ENCODE results near the gene COIL.
A peak's percentile ranks its signal among the peaks of the same experiment; 100 is the strongest.
"Not testable (repeated sequence)": the region's sequence is repeated elsewhere in the genome, so short reads cannot be mapped to it uniquely, and the experiment has no call there.

Gene COIL

DNA sequence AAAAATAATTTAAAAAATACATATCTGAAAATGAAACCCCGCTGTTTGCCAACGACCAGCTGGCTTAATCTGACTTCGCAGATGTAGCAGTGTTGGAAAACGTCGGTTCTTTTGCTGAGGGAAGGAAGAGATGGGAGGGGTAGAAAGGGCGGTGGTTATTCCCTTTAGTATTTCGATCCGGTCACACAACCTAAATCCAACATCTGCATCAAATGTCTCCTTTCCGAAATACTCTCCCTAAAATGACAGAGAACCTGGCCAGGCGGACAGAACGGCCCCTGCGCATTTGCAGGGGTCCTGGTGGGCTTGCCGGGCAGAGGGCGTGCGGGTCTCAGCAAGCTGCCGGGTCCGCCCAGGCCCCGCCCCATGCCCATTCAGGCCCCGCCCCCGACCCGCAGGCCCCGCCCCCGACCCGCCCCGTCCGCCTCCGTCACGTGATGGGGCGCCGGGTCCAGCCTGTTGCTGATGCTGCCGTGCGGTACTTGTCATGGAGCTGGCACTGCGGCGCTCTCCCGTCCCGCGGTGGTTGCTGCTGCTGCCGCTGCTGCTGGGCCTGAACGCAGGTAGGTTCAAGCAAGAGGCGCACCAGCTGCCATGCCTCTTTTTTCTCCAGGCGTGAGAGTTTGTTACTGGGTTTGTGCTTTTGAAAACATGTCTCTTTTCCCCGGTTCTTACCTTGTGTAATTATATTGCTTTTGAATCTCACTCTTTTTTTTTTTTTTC is 17.0 kb upstream of the COIL start, which contains the start of gene SCPEP1:
Gene SCPEP1, plus strand, starts transcription at position 459 of the 723 bp plus-strand sequence. Its CDS starts 29 bp downstream, at position 488.
- peak; percentile 92 for DNase-seq (ENCODE audit: low spot score)

DNA sequence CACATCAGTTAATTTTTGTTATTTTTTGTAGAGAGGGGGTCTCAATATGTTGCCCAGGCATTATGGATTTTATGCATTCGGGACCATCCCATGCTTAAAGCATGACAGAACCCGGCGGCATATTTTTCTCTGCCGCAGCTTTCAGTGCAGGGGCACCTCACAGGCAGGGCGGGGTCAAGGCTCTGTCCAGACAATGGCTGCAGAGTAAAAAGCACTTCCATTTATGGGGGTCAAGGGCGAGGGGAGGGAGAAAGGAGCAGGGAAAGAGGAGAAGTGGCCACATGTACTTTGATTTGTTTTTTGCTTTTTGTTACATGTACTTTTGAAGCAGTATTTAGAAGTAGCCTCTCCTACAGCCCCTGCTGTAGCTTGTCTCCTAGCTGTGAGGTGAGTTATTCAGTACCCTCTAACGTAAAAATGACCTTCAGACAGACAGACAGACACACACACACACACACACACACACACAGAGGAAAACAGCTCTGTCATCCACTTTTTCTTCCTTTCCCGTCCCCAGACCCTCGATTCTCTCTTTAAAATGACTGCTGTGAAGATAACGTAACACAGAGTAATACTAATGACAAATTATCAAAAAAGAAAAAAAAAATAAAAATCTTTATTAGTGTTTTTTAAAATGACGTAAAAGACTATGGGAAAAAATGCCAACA is 16.2 kb upstream of the COIL start:
- no peak for DNase-seq (ENCODE audit: low spot score)

DNA sequence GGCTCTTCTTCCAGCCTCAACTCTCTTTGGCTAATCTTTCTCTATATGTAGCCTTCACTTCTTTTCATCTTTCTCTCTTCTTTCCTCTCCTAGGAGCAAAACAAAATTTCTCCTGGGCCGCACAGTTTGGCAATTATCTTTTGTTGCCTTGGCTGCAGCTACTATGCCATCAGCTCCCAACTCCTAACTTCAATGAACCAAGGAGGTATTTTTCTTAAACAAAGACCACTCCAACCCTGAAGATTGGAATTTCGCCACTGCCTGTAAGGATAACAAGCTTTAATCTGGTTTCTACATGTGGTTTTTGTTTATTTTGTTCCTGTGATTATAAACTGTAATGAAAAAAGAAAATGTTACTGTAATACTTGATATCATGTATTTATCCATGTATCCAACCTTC is 14.8 kb upstream of the COIL start:
- no peak for DNase-seq (ENCODE audit: low spot score)

- DNase-seq (ENCODE audit: low spot score) = no peak
Measured at GRCh38 chr17:56974055-56974454, 13.2 kb upstream of the COIL start.

DNA sequence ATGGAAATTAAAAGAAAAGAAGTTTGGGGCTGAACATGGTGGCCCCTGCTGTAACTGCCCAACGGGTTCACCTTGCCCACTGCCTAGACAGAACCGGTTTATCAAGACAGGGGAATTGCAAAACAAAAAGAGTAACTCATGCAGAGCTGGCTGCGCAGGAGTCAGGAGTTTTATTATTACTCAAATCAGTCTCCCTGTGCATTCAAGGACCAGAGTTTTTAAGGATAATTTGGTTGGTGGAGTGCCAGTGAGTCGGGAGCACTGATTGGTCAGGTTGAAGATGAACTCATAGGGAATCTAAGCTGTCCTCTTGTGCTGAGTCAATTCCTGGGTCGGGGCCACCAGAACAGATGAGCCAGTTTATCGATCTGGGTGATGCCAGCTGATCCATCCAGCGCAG is 12.7 kb upstream of the COIL start:
- no peak for DNase-seq (ENCODE audit: low spot score)

DNA sequence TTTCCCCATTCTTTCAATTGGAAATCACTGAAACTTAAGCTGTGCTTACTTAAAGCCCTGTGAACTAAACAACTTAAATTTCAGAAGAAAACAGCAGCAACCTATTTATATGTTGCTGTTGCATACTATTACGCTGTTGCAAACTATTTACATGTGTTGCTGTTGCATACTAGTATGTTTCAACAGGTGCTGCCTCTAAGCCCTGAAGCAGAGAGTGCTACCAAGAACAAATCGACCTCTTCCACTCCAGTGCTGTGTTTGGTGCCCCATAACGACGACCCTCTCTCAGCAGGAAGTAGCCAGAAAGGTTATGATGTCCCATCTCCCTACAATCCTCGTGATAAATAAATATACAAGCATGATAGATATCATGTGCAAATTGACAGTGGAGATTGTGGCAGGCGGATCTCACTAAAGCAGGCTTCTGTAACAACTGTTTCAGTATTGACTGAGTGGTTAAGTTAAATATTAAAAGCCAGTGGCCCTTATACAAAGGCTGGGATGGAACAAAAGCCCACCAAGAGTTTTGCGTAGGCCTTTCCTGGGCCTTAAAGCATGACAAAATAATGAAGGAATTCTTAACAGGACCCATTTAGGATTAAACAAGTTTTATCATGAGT is 11.4 kb upstream of the COIL start:
- no peak for DNase-seq (ENCODE audit: low spot score)

DNA sequence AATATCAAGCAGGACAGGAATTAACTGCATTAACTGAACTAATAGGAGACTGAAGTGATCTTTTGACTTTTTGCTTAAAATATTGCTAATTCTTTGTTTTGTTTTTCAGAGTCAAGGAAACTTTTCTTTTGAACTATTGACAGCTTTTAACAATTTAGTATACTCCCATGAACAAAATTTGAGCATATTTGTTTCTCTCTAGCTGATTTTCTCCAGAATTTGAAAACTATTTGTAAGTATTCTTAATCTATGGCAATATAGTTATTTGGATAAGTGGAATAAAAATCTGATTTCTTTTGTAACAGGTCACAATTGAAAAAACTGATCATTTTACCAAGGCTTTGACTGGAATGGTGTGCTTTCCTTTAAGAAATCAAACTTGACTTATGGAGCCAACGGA is 10.1 kb upstream of the COIL start:
- no peak for DNase-seq (ENCODE audit: low spot score)

DNA sequence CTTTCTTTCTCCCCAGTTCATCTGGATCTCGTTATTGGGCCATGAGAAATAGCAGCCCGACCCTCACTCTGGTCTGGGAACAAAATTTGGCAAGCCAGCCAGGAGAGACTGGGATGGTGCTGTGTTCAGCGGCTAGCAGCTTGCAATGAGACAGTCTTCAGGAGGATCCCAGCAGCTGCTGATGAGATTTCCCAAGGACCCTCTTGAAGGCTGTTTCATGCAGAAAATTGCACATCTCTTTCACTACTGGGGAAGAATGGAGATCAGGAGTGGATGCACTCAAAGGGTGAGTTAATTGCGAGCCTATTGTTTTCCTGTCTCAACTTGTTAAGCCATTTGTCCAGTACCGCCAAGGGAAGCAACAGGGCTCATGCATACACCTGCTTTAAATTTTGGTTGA is 5.5 kb upstream of the COIL start:
- DNase-seq (ENCODE audit: low spot score) = no peak

DNA sequence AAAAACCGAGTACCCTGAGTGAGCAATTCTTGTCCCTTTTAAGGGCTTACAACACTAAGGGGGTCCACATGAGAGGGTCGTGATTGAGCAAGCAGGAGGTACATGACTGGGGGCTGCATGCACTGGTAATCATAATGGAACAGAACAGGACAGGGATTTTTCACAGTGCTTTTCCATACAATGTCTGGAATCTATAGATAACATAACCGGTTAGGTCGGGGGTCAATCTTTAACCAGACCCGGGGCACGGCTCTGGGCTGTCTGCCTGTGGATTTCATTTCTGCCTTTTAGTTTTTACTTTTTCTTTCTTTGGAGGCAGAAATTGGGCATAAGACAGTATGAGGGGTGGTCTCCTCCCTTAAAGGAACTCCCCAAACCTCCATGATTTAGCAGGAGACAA is 4.8 kb upstream of the COIL start:
- DNase-seq (ENCODE audit: low spot score) = not testable (repeated sequence)

- not testable (repeated sequence) for DNase-seq (ENCODE audit: low spot score)
Measured at GRCh38 chr17:56965241-56965640, 4.4 kb upstream of the COIL start.

DNA sequence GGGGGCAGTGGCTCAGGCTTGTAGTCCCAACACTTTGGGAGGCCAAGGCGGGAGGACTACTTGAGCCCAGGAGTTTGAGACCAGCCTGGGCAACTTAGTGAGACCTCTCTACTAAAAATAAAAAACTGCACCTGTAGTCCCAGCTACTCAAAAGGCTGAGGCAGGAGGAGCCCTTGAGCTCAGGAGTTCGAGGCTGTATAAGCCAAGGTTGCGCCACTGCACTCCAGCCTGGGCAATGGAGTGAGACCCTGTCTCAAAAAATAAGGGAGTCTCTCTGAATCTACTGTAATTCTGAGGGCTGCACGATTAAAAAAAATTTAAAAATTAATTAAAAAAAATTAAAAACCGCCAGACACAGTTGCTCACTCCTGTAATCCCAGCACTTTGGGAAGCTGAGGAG is 3.9 kb downstream of the COIL start:
- no peak for DNase-seq (ENCODE audit: low spot score)

- DNase-seq (ENCODE audit: low spot score) = no peak
Measured at GRCh38 chr17:56949595-56949994, 11.3 kb downstream of the COIL start.

GRCh38 chr17:56948491-56948890 is 12.4 kb downstream of the COIL start:
- DNase-seq (ENCODE audit: low spot score) = no peak

DNA sequence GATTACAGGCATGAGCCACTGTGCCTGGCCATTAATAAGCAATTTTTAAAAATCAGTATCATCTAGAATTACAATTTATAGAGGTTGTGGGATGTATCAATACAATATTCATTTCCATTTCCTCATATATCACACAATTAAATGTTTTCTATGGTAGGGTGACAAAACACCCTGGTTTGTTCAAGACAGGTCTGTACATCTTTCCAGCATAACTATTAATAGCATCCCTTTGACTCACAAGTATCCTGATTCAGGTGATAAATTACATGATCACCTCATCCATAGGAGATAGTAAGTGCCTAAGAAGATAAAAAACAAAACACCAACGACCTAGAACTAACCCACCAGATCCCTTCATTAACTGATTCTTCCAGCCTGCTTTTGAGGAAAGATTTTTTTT is 13.1 kb downstream of the COIL start:
- DNase-seq (ENCODE audit: low spot score) = no peak

DNA sequence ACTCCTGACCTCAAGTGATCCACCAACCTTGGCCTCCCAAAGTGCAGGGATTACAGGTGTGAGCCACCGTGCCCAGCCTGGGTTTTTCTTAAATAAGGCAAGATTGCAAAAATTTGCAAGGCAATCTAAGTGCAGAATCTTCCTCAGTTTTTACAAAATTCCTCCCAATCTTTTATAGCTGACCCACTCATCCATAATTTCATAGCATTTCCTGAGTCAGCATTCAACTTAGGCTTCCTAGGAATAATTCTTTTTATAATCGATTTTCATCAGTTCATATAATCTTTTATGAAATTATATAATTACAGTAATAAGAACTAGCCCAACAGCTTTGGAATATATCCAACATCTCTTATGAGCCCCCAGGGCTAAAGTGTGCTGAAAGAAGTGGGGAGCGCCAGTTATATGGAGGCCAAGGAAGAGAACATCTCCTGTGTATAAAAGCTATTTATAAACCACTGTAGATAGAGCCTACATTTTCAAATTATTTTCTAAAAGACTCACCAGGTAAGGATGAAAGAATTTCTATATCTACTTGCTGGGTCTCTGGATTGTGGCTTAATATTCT is 14.8 kb downstream of the COIL start:
- no peak for DNase-seq (ENCODE audit: low spot score)

DNA sequence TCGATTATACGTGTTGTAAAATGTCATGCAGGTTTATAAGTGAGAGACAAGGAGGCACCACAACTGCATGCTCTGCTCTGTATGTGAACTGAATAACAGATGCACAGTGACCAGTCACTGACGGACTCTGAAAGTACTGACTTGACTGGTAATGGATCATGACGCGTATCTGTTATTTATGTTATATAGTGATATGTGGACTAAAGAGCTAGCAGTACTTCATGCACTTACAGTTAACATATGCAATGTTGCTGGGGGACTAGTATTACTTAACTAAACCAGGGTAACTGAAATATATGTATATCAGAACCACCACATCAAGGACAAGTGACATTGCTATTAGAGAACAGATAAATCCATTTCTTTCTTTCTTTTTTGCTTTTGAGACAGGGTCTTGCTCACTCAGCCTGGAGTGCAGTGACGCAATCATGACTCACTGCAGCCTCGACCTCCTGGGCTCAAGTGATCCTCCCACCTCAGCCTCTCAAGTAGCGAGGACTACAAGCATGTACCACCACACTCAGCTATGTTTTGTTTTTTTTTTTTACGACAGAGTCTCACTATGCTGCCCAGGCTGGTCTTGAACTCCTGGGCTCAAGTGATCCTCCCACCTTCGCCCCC is 17.2 kb downstream of the COIL start:
- DNase-seq (ENCODE audit: low spot score) = no peak

DNA sequence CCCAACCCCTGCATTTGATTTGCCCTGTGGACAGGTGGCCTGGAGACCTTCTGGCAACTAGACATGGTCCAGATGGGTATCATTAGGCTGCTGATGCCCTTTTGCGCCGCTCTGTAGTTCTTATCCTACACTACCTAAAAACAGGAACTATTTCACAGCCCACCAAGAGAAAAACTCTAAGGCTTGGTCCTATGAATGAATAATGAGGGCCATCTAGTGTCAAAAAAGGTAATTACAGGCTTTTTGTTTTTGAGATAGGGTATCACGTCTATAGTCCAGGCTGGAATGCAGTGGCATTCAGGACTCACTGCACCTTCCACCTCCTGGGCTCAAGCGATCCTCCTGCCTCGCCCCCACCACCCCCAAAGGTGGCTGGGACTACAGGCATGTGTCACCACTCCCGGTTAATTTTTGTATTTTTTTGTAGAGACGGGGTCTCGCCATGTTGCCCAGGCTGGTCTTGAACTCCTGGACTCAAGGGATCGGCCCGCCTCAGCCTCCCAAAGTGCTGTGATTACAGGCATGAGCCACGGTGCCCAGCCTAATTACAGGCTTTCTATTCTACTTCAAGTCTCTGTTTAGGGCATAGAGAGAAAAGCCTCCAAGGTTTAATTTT is 20.9 kb downstream of the COIL start:
- DNase-seq (ENCODE audit: low spot score) = no peak

DNA sequence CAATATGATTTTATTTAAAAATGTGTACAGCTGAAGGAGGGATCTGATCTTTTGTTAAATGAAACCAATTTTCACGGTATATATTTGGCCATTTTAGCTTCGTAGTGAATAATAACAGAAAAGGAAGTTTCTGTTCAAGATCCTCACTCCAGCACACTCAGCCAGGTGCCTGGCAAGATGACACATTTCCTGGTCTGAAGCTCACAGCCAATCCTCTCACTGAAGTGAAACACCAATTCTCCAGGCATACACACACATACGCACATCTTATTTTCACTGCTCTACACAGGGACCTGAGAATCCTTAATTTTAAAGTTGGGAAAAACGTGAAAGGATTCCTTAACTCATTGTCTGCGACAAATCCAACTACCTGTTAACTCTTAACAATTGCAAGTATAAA is 22.6 kb downstream of the COIL start:
- not testable (repeated sequence) for DNase-seq (ENCODE audit: low spot score)

- no peak for DNase-seq (ENCODE audit: low spot score)
Measured at GRCh38 chr17:56937687-56938086, 23.2 kb downstream of the COIL start.

DNA sequence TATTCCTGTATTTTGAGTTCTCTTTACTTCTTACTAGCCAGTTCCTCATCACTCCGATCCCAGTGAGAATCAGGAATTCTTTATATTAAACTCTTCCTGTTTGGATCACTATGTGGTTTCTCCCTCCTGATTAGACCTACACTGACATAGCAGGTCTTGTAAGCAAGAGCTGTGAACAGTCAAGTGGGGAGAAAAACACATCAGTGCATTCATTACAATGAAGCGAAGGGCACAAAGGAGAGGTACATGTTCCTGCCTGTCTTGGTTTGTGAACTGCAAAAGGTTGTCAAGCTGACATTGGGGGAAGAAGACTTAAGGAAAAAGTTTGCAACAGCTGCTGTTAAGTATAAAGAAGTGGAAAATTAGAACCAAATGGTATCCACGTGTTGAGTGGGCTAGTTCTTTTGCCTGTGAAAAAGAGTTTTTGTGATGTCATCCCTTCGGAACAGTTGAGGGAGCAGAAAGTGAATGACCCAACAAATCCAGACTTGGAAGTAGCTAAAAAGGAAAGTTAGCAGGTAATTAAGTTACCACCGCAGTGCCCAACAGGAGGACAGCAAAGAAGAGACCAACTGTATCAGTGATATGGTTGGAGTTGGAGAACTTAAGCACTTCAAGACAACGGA is 24.0 kb downstream of the COIL start:
- no peak for DNase-seq (ENCODE audit: low spot score)

DNA sequence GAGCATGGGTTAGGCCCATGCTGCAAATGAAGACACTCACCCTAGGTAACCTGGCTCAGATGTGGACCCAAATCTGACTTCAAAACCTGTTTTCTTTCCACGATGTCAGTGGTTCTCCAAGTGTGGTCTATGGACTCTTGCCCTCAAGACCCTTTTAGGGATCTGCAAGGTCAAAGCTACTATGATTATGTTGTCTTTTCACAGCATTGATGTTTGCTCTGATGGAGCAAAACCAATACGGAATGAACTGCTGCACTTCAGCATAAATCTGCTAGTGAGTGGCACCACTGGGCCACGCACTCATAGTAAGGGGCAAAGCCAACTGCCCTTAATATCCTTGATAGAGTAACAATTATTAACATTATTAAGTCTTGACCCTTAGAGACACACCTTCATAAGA is 25.4 kb downstream of the COIL start:
- no peak for DNase-seq (ENCODE audit: low spot score)

- DNase-seq (ENCODE audit: low spot score) = no peak
Measured at GRCh38 chr17:56934280-56934679, 26.6 kb downstream of the COIL start.

Data from left forelimb (tissue), 1 donor.